SK-N-SH (cell line): ENCODE measurements around the gene TPCN2. TPM values are rescaled to one million over a fixed set of nuclear protein-coding genes. Genes with fewer than 3 reads are reported as not detected.

ENCODE experiments used
- CTCF ChIA-PET: fragments of 300-600, 350-600 bp; formaldehyde crosslinking; extraction: SDS; loops from one replicate; lab custom pipeline; 2021; lab: Yijun Ruan, JAX
- POLR2A ChIA-PET: fragments of 350-600 bp; sonication (Branson Sonifier 250); formaldehyde crosslinking; extraction: SDS; loops from one replicate; lab custom pipeline; 2020; ENCODE audit warnings: antibody characterized with exemption, inconsistent platforms; lab: Yijun Ruan, JAX
- DNase-seq: peaks from one replicate; pipeline ENCODE4 v3.0.0; 2012
- H2AFZ ChIP-seq: fragments of 200-600 bp; sonication (generic); 2 replicates; pipeline ENCODE4 v1.8.1; 2016; ENCODE audit warnings: antibody characterized with exemption, mild to moderate bottlenecking, low read depth
- H3F3A ChIP-seq: fragments of 200-600 bp; sonication (generic); replicated peaks from 2 replicates; pipeline ENCODE3; 2016; ENCODE audit warnings: antibody characterized with exemption, mild to moderate bottlenecking; ENCODE audit not compliant: insufficient read depth
- H3K27ac ChIP-seq, 2 experiments: fragments of 200-500 bp in 1 of 2; fragments of 200-600 bp in 1 of 2; sonication (Bioruptor generic) in 1 of 2; sonication (generic), shearing (Covaris generic) in 1 of 2; 2 replicates each; pipeline versions ENCODE4 v1.5.1 to v1.6.1; 2014 to 2016; ENCODE audit warnings: low read depth in 2 of 2, inconsistent platforms in 1 of 2, low read length in 1 of 2, mild to moderate bottlenecking in 1 of 2, mixed read lengths in 1 of 2
- H3K27me3 ChIP-seq: fragments of 200-600 bp; sonication (generic), shearing (Covaris generic); 2 replicates; pipeline ENCODE4 v1.6.1; 2016; ENCODE audit warnings: mixed run types; ENCODE audit not compliant: insufficient read depth
- H3K36me3 ChIP-seq, 2 experiments: fragments of 200-500 bp in 1 of 2; fragments of 200-600 bp in 1 of 2; sonication (Bioruptor generic) in 1 of 2; sonication (generic) in 1 of 2; replicated peaks in 1 of 2; 2 replicates each; pipeline versions ENCODE3 to v1.5.1; 2014 to 2016; ENCODE audit warnings: low read length in 1 of 2, mild to moderate bottlenecking in 1 of 2; ENCODE audit not compliant: insufficient read depth in 2 of 2, control insufficient read depth in 1 of 2
- H3K4me1 ChIP-seq, 2 experiments: fragments of 200-500 bp in 1 of 2; fragments of 200-600 bp in 1 of 2; sonication (Bioruptor generic) in 1 of 2; sonication (generic), shearing (Covaris generic) in 1 of 2; 2 replicates each; pipeline versions ENCODE4 v1.5.1 to v1.6.1; 2014 to 2016; ENCODE audit warnings: low read depth in 1 of 2, low read length in 1 of 2, mixed run types in 1 of 2; ENCODE audit not compliant: insufficient read depth in 2 of 2, control insufficient read depth in 1 of 2
- H3K4me2 ChIP-seq: fragments of 200-600 bp; sonication (generic), shearing (Covaris generic); 2 replicates; pipeline ENCODE4 v1.6.1; 2017; ENCODE audit warnings: mixed run types
- H3K4me3 ChIP-seq, 2 experiments: fragments of 200-500 bp in 1 of 2; fragments of 200-600 bp in 1 of 2; sonication (Bioruptor generic) in 1 of 2; sonication (generic), shearing (Covaris generic) in 1 of 2; 2 replicates each; pipeline versions ENCODE4 v1.5.1 to v1.8.1; 2014 to 2016; ENCODE audit warnings: low read depth in 2 of 2, inconsistent platforms in 1 of 2, low read length in 1 of 2, mild to moderate bottlenecking in 1 of 2, mixed read lengths in 1 of 2, moderate library complexity in 1 of 2
- H3K79me2 ChIP-seq: fragments of 200-600 bp; sonication (generic); 2 replicates; pipeline ENCODE4 v1.8.1; 2017; ENCODE audit warnings: mild to moderate bottlenecking; ENCODE audit not compliant: insufficient read depth
- H3K9ac ChIP-seq: fragments of 200-600 bp; sonication (generic); 2 replicates; pipeline ENCODE4 v1.6.1; 2017; ENCODE audit warnings: mixed run types
- H3K9me2 ChIP-seq: fragments of 200-600 bp; sonication (generic); 2 replicates; pipeline ENCODE4 v1.6.1; 2017; ENCODE audit warnings: mixed run types
- H3K9me3 ChIP-seq: fragments of 200-600 bp; sonication (generic); 2 replicates; pipeline ENCODE4 v1.6.1; 2017; ENCODE audit warnings: mixed run types, mild to moderate bottlenecking, moderate library complexity
- H4K20me1 ChIP-seq: fragments of 200-600 bp; sonication (generic); 2 replicates; pipeline ENCODE4 v1.6.1; 2017; ENCODE audit warnings: mild to moderate bottlenecking, mixed run types; ENCODE audit not compliant: insufficient read depth
- CHD2 ChIP-seq: fragments of 150-350 bp; IDR thresholded peaks from 2 replicates; pipeline ENCODE4 v1.6.1; 2018; ENCODE audit warnings: low read length; ENCODE audit not compliant: partially characterized antibody
- ELF1 ChIP-seq: IDR thresholded peaks from 2 replicates; pipeline ENCODE4 v1.4.0; 2012
- EP300 ChIP-seq, 2 experiments: IDR thresholded peaks; 2 replicates each; pipeline versions ENCODE4 v1.4.0 to v1.6.1; 2012; ENCODE audit warnings: borderline replicate concordance in 1 of 2, low read depth in 1 of 2, low read length in 1 of 2
- FOSL2 ChIP-seq: IDR thresholded peaks from 2 replicates; pipeline ENCODE4 v1.4.0; 2012; ENCODE audit warnings: low read depth, mild to moderate bottlenecking, moderate library complexity, borderline replicate concordance
- GATA2 ChIP-seq: sonication (generic); formaldehyde crosslinking; IDR thresholded peaks from 2 replicates; pipeline ENCODE4 v1.5.0; 2020; ENCODE audit warnings: mild to moderate bottlenecking, missing genetic modification reagents
- IRF3 ChIP-seq: fragments of 150-350 bp; IDR thresholded peaks from 2 replicates; pipeline ENCODE4 v1.6.1; 2016; ENCODE audit warnings: mild to moderate bottlenecking, low read depth, low read length
- MEF2A ChIP-seq: IDR thresholded peaks from 2 replicates; pipeline ENCODE4 v1.4.0; 2012; ENCODE audit warnings: low read depth, borderline replicate concordance
- NFIC ChIP-seq: IDR thresholded peaks from 2 replicates; pipeline ENCODE4 v1.4.0; 2012; ENCODE audit warnings: borderline replicate concordance
- POLR2AphosphoS5 ChIP-seq: IDR thresholded peaks from 2 replicates; pipeline ENCODE4 v1.6.1; 2012; ENCODE audit warnings: low read depth, low read length
- RAD21 ChIP-seq: IDR thresholded peaks from 2 replicates; pipeline ENCODE4 v1.6.1; 2012; ENCODE audit warnings: mild to moderate bottlenecking, low read length
- RCOR1 ChIP-seq: fragments of 150-350 bp; IDR thresholded peaks from 2 replicates; pipeline ENCODE4 v1.6.1; 2017; ENCODE audit warnings: antibody characterized with exemption, low read length
- REST ChIP-seq: IDR thresholded peaks from 2 replicates; pipeline ENCODE4 v1.6.1; 2012; ENCODE audit warnings: mild to moderate bottlenecking, low read depth, low read length, moderate library complexity
- RFX5 ChIP-seq: IDR thresholded peaks from 2 replicates; pipeline ENCODE4 v1.6.1; 2012; ENCODE audit warnings: mild to moderate bottlenecking, improper control_type of control experiment, low read length
- RXRA ChIP-seq: IDR thresholded peaks from 2 replicates; pipeline ENCODE4 v1.4.0; 2012; ENCODE audit warnings: low read depth, mild to moderate bottlenecking, borderline replicate concordance
- SIN3A ChIP-seq: IDR thresholded peaks from 2 replicates; pipeline ENCODE4 v1.6.1; 2012; ENCODE audit warnings: low read depth, mild to moderate bottlenecking, low read length, moderate library complexity, borderline replicate concordance
- SMC3 ChIP-seq: IDR thresholded peaks from 2 replicates; pipeline ENCODE4 v1.6.1; 2012; ENCODE audit warnings: low read depth, low read length, improper control_type of control experiment
- TEAD4 ChIP-seq: IDR thresholded peaks from 2 replicates; pipeline ENCODE4 v1.4.0; 2012; ENCODE audit warnings: mild to moderate bottlenecking, borderline replicate concordance; ENCODE audit not compliant: insufficient read depth
- ZBTB33 ChIP-seq: IDR thresholded peaks from 2 replicates; pipeline ENCODE4 v1.4.0; 2012; ENCODE audit warnings: low read depth, borderline replicate concordance
- WGBS: methylation state at CpG from one replicate; pipeline ENCODE4 v1.1.6; 2017; ENCODE audit warnings: low lambda C conversion rate; 5-methylcytosine and 5-hydroxymethylcytosine counted together
- polyA plus RNA-seq, 3 experiments: library from polyadenylated mRNA; depleted of rRNA; stranded (reverse); fragments of >200 nt; gene quantifications; 2 replicates each; pipeline ENCODE4 v1.2.3, GENCODE V29; 2012

The TPCN2 gene
- polyA plus RNA-seq, 1 of the 3 experiments (the other 2 are of a cell fraction) = 8.7 TPM

GRCh38 chr11:69058511-69059270 is 10.0 kb downstream of the TPCN2 start:
- H3K27me3 ChIP-seq = no peaks in the 10 kb centered on the region
- H3K4me3 ChIP-seq = no peak overlapping the region
- H3K27ac ChIP-seq = no peak overlapping the region
- peaks cover 0 to 23% of the 10 kb centered on the region in 2 experiments for H3K36me3 ChIP-seq
- ChIA-PET POLR2A (no interaction called here), CTCF (interaction anchor here (1.2 kb wide), 1 partner anchor 14 kb away, joined by 3 read pairs; no protein-coding TSS in a partner anchor)
- no peaks in the 10 kb centered on the region for H3K79me2 ChIP-seq
- H3K9me2 ChIP-seq = no peaks in the 10 kb centered on the region
- WGBS = 94% methylated on average over 19 of the region's 23 CpGs
- 0 out of 2 replicates have a peak, but pooled peaks cover 4% of the 10 kb centered on the region for H4K20me1 ChIP-seq
- no peaks in the 10 kb centered on the region for H3K9me3 ChIP-seq
- H2AFZ ChIP-seq = no peak overlapping the region
- no peaks in the 10 kb centered on the region; a peak in 1 of 4 replicates for H3K4me1 ChIP-seq
- no peak for TF ChIP-seq CHD2
- no peak for TF ChIP-seq NFIC
- TF ChIP-seq RFX5 = no peak
- TF ChIP-seq SMC3 = no peak
- no peak for TF ChIP-seq RXRA
- TF ChIP-seq ZBTB33 = no peak
- TF ChIP-seq POLR2AphosphoS5 = no peak
- no peak for TF ChIP-seq SIN3A
- TF ChIP-seq IRF3 = no peak
- no peak for TF ChIP-seq ELF1
- no peak for TF ChIP-seq TEAD4
- TF ChIP-seq RCOR1 = no peak
- TF ChIP-seq GATA2 = no peak
- TF ChIP-seq FOSL2 = no peak
- TF ChIP-seq MEF2A = no peak
- no peak overlapping the region for H3K9ac ChIP-seq
- DNase-seq = no peak
- no peak overlapping the region for H3K4me2 ChIP-seq
- H3F3A ChIP-seq = no peaks in the 10 kb centered on the region

- no peak overlapping the region for H3K27ac ChIP-seq
- H3K4me2 ChIP-seq = no peak overlapping the region
- 0 out of 2 replicates have a peak, but pooled peaks cover 2% of the 10 kb centered on the region for H4K20me1 ChIP-seq
- H3K36me3 ChIP-seq = peaks cover 0 to 16% of the 10 kb centered on the region in 2 experiments
- H3K9ac ChIP-seq = no peak overlapping the region
- no peaks in the 10 kb centered on the region; a peak in 1 of 4 replicates for H3K4me1 ChIP-seq
- H3K4me3 ChIP-seq = no peak overlapping the region
- no peaks in the 10 kb centered on the region for H3F3A ChIP-seq
- POLR2A ChIA-PET = no interaction called here
- WGBS = 100% methylated on average over 1 of the region's 7 CpGs
- no peak for DNase-seq
- H3K27me3 ChIP-seq = no peaks in the 10 kb centered on the region
- H3K79me2 ChIP-seq = no peaks in the 10 kb centered on the region
- H2AFZ ChIP-seq = no peak overlapping the region
- H3K9me2 ChIP-seq = no peaks in the 10 kb centered on the region
- H3K9me3 ChIP-seq = no peaks in the 10 kb centered on the region
- CTCF ChIA-PET = no interaction called here
- TF ChIP-seq EP300 (IDR thresholded peaks at IDR 0.05; ENCODE audit: borderline replicate concordance in 1 of 2, low read depth in 1 of 2, low read length in 1 of 2) = no peak
- no peak for TF ChIP-seq CHD2
- no peak for TF ChIP-seq ZBTB33
- TF ChIP-seq TEAD4 = no peak
- TF ChIP-seq REST = no peak
- no peak for TF ChIP-seq GATA2
- TF ChIP-seq FOSL2 = no peak
- TF ChIP-seq RAD21 = no peak
- TF ChIP-seq RFX5 = no peak
These were observed 10.7 kb downstream of the TPCN2 start for GRCh38 chr11:69059429-69059828.
